ENCODE measurements around the gene NFIX.
"Not testable (repeated sequence)": the region's sequence is repeated elsewhere in the genome, so short reads cannot be mapped to it uniquely, and the experiment has no call there.

NFIX gene

GRCh38 chr19:12959481-12959880, 35.8 kb upstream of the NFIX start:
- FAIRE-seq: no peak

DNA sequence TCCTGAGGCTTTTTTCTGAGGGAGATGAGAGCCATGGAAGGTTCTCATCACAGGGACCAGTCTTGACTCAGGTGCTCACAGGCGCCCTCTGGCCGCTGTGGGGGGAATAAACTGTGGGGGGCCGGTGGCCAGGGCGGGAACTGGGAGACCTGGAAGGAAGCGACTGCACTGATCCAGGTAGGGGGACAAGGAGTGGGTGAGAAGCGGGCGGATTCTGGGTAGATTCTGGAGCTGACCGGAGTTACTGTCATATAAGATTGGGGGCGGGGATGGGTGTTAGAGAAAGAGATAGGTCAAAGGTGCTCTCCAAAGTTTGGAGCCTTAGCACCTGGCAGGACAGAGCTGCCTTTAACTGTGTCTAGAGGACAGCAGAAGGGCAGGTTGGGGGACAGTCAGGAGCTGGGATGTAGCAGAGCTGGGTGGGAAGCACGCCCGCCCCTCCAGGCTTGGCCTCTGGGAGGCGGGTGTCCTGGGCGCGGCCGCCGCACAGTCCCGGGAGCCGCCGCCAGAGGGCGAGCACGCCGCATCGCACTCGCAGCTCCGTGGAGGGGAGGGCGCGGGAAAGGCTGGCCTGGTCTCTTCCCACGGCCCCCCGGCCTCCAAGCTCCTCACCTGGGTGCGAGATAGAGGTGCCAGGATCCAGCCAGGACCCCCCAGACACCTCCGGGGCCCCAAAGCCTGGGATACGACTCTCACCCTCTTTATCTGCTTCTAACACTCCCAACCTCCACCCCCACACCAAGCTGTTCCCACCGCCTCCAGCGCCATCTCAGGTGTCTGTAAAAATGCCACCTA, 30.1 kb upstream of the NFIX start:
- peak; percentile 31 for FAIRE-seq

DNA sequence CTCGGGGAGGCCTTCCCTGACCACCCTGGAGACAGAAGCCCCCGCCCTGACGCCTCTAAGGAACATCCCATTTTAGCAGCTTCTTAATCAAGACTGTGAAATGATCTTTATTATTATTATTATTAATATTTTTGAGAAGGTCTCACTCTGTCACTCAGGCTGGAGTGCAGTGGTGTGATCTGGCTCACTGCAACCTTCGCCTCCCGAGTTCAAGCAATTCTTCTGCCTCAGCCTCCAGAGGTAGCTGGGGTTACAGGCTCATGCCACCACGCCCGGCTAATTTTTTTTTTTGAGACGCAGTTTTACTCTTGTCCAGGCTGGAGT, 29.5 kb upstream of the NFIX start:
- FAIRE-seq: no peak

DNA sequence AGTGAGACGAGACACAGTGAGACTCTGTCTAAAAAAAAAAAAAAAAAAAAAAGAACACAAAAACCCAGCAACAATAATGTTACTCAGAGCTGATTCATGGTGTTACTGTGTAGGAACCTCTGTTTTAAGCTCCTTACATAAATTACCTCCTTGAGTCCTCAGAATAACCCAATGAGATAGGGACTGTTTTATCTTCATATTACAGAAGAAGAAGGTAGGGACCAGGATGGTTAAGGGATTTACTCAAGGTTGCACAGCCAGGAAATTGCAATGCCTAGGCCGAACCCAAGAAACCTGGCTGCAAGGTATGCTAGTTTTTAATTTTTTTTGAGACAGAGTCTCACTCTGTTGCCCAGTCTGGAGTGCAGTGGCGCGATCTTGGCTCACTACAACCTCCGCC, 27.4 kb upstream of the NFIX start:
- FAIRE-seq: no peak

GRCh38 chr19:12969292-12969988, 25.8 kb upstream of the NFIX start, which contains the start of gene DAND5:
Gene DAND5, plus strand, starts transcription at chr19:12969576. Its CDS starts 85 bp downstream, at chr19:12969661.
- FAIRE-seq: no peak

DNA sequence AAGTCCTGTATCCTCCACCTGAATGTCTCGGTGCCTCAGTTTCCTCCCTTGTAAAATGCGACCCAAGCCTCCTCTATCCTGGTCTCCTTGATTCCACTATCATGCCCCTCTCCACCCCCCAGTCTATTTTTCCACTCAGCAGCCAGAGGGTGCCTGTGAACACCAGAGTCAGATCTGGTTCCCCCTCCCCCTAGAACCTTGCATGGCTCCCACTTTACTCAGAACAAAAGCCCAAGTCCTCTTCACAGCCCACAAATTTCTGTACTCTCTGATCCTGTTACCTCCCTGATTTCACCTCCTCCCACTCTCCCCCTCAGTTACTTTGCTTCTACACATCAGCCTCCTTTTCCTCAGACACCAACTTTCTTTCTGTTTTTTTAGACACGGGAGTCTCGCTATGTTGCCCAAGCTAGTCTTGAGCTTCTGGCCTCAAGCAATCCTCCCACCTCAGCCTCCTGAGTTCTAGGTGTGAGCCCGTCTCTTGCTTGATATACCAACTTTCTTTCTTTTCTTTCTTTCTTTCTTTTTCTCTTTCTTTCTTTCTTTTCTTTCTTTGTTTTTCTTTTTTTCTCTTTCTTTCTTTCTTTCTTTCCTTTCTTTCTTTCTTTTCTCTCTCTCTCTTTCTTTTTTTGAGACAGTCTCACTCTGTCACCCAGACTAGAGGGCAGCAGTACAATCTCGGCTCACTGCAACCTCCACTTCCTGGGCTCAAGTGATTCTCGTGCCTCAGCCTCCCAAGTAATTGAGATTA, 25.0 kb upstream of the NFIX start:
- FAIRE-seq: no peak

DNA sequence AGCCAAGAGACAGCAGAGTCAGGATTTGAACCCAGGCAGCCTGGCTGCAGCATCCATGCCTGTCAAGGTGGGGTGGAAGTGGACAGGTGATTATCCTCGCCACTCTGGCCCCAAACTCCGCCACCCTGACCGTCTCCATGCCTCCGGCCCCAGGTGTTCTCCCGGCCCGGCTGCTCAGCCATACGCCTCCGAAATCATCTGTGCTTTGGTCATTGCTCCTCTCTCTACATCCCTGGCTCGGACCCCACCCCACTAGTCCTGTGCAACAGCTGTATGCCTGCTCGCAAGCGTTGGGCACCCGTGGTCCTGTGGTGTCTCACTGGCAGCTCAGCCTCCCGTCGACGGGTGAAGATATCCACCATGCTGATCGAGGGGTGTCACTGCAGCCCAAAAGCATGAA, 22.0 kb upstream of the NFIX start:
- no peak for FAIRE-seq

- FAIRE-seq: no peak
Measured at GRCh38 chr19:12974301-12975220, 20.7 kb upstream of the NFIX start.

- no peak for FAIRE-seq
Measured at GRCh38 chr19:12975221-12975741, 20.0 kb upstream of the NFIX start.

- FAIRE-seq: not testable (repeated sequence)
Measured at GRCh38 chr19:12976109-12976508, 19.2 kb upstream of the NFIX start.

DNA sequence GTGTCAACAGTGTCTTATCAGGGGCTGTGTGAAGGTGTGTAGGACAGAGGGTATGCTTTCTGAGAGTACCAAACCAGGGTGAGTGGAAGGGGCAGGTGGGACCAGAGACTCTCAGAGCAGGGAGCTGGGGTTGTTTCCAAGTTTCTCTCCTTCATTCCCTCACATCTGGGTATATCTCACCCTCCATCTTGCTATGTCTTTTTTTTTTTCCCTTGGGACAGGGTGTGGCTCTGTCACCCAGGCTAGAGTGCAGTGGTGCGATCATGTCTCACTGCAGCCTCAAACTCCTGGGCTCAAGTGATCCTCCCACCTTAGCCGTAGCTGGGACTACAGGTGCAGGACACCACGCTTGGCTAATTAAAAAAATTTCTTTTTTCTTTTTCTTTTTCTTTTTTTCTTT, 15.3 kb upstream of the NFIX start:
- FAIRE-seq: no peak

DNA sequence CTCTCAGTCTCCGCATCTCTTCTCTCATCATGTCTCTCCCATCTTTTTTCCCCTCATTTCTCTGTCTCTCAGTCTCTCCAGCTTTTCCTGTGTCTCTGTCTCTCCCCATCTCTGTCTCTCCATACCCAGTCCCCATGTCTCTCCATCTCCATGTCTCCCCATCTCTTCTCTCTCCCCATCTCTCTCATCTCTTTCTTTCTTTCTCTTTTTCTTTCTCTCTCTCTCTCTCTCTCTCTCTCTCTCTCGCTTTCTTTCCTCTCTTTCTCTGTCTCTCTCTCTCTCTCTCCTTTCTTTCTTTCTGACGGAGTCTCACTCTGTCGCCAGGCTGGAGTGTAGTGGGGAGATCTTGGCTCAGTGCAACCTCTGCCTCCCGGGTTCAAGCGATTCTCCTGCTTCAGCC, 12.6 kb upstream of the NFIX start:
- FAIRE-seq: no peak

- no peak for FAIRE-seq
Measured at GRCh38 chr19:12983091-12983490, 12.2 kb upstream of the NFIX start.

- FAIRE-seq: no peak
Measured at GRCh38 chr19:12983542-12984142, 11.6 kb upstream of the NFIX start.

GRCh38 chr19:12984143-12984627, 11.1 kb upstream of the NFIX start:
- no peak for FAIRE-seq

DNA sequence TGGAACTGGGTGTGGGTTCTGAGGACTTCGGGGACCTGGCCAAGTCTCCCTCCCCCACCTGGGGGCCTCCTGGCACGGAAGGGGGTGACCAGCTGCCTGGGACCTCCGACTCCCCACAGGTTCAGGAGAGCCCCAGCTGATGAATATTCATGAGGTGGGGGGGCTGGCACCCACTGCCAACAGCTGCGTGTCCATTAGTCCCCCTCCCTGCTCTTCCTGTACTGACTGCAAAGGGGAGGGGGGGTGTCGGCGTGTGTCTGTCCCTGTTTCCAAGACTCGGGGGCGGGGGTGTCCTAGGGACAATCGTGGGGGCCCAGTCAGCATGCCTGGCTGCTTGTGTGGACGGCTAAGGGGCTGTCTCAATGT, 10.6 kb upstream of the NFIX start:
- no peak for FAIRE-seq

DNA sequence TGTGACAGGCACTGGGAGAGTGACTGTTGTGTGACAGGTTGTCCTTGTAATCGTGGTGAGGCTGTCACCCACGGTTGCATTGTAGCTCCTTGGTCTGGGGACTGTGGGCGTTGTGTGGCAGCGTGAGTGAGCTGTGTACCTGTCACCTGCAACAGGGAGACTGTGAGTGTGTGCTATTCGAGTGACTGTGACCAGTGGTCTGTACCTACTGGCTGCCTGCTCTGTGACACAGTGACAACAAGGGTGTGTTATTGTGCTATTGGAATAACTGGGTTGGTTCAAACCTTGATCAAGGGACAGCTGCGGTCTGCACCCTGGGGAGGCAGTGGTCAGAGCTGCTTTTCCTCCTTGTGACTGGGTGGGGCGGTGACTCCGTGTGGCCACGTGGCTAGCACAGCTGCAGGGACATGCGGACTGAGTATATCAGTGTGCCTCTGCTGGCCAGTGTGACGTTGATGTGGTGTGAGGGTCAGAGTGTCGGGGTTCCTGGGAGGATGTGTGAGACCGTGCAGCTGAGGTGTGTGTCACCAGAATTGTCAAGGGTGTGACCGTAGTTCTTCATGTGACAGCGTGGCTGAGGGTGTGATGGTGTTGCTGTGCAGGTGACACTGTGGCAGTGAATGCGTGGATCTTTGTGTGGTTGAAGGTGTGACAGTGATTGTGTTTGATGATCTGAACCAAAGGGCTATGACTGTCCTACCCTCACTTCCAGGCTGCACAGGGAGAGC, 10.1 kb upstream of the NFIX start:
- FAIRE-seq: no peak

- no peak for FAIRE-seq
Measured at GRCh38 chr19:12986726-12987125, 8.5 kb upstream of the NFIX start.

DNA sequence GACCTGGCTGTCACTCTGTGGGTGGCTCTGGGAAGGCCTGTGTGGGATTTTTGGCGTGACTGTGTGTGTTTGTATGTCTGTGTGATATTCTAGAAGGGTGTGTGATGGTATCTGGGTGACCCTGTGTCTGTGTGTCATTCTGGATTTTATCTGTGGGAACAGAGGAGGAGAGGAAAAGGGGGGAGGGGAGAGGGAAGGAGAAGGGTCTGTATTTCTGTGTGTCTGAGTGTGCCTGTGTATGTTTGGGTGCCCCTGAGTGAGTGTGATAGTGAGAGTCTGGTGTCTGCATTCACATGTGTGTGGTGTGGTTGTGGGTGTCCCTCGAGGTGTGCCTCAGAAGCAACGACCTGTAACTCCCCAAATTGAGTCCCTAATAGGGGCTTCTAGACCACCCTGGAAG, 8.1 kb upstream of the NFIX start:
- no peak for FAIRE-seq

GRCh38 chr19:12987781-12988180, 7.5 kb upstream of the NFIX start:
- no peak for FAIRE-seq

DNA sequence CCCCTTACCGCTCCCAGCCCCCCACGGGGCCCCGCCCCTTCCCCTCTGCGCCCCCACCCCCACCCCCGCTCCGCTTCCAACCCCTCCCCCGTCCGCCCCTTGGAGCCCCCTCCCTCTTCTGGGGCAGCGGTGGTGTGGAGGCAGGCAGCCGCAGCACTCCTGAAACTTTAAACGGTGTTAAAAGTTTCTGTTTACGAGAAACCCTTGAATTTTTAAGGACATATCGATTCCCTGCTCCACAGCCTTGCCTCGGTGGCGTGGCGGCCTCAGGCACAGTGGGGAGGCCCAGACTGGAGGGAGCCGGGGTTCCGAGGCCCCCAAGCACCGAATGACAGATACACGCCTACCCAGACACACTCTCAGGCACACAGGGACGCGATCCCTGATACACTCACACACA, 4.8 kb upstream of the NFIX start:
- FAIRE-seq: no peak

Data from G401.6 (cell line).